Measurements from ENCODE around the gene PGM2.

DNA sequence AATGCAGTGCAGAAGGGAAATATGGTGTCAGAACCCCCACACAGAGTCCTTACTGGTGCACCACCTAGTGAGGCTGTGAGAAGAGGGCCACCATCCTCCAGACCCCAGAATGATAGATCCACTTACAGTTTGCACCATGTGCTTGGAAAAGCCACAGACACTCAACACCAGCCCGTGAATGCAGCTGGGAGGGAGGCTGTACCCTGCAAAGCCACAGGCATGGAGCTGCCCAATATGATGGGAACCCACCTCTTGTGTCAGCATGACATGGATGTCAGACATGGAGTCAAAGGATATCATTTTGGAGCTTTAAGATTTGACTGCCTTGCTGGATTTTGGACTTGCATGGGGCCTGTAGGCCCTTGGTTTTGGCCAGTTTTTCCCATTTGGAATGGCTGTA is 34.2 kb upstream of the PGM2 start:
- TF ChIP-seq POLR2AphosphoS5 (IDR thresholded peaks at IDR 0.05; ENCODE audit: low read depth, low read length): no peak
- no peak for TF ChIP-seq MXI1 (IDR thresholded peaks at IDR 0.05; ENCODE audit: low read depth, low read length)
- no peak for TF ChIP-seq GATA2 (CRISPR knock-in tag; IDR thresholded peaks at IDR 0.05)
- no peak for TF ChIP-seq JUND (IDR thresholded peaks at IDR 0.05)
- TF ChIP-seq GABPA (IDR thresholded peaks at IDR 0.05; ENCODE audit: low read depth): no peak
- TF ChIP-seq, protein P1, sequence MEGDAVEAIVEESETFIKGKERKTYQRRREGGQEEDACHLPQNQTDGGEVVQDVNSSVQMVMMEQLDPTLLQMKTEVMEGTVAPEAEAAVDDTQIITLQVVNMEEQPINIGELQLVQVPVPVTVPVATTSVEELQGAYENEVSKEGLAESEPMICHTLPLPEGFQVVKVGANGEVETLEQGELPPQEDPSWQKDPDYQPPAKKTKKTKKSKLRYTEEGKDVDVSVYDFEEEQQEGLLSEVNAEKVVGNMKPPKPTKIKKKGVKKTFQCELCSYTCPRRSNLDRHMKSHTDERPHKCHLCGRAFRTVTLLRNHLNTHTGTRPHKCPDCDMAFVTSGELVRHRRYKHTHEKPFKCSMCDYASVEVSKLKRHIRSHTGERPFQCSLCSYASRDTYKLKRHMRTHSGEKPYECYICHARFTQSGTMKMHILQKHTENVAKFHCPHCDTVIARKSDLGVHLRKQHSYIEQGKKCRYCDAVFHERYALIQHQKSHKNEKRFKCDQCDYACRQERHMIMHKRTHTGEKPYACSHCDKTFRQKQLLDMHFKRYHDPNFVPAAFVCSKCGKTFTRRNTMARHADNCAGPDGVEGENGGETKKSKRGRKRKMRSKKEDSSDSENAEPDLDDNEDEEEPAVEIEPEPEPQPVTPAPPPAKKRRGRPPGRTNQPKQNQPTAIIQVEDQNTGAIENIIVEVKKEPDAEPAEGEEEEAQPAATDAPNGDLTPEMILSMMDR (IDR thresholded peaks at IDR 0.05): no peak
- no peak for TF ChIP-seq MAX (IDR thresholded peaks at IDR 0.05; ENCODE audit: low read depth)
- TF ChIP-seq EP300 (IDR thresholded peaks at IDR 0.05; ENCODE audit: borderline replicate concordance in 1 of 2, low read depth in 1 of 2, low read length in 1 of 2): no peak
- TF ChIP-seq, protein P2, sequence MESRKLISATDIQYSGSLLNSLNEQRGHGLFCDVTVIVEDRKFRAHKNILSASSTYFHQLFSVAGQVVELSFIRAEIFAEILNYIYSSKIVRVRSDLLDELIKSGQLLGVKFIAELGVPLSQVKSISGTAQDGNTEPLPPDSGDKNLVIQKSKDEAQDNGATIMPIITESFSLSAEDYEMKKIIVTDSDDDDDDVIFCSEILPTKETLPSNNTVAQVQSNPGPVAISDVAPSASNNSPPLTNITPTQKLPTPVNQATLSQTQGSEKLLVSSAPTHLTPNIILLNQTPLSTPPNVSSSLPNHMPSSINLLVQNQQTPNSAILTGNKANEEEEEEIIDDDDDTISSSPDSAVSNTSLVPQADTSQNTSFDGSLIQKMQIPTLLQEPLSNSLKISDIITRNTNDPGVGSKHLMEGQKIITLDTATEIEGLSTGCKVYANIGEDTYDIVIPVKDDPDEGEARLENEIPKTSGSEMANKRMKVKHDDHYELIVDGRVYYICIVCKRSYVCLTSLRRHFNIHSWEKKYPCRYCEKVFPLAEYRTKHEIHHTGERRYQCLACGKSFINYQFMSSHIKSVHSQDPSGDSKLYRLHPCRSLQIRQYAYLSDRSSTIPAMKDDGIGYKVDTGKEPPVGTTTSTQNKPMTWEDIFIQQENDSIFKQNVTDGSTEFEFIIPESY (IDR thresholded peaks at IDR 0.05; ENCODE audit: borderline replicate concordance, low read depth): no peak
- no peak for TF ChIP-seq SMC3 (IDR thresholded peaks at IDR 0.05; ENCODE audit: low read depth, low read length)
- no peak for TF ChIP-seq TEAD4 (IDR thresholded peaks at IDR 0.05; ENCODE audit: borderline replicate concordance, insufficient read depth)
- TF ChIP-seq NFIC (IDR thresholded peaks at IDR 0.05; ENCODE audit: borderline replicate concordance): no peak
- no peak for TF ChIP-seq USF2 (IDR thresholded peaks at IDR 0.05; ENCODE audit: borderline replicate concordance, low read depth, low read length)

Measured in SK-N-SH (cell line).